Measurements from ENCODE around the gene BTN1A1. TPM values are rescaled to one million over a fixed set of nuclear protein-coding genes. Genes with fewer than 3 reads are reported as not detected.
"Not testable (repeated sequence)": the region's sequence is repeated elsewhere in the genome, so short reads cannot be mapped to it uniquely, and the experiment has no call there.

The BTN1A1 gene, protein sequence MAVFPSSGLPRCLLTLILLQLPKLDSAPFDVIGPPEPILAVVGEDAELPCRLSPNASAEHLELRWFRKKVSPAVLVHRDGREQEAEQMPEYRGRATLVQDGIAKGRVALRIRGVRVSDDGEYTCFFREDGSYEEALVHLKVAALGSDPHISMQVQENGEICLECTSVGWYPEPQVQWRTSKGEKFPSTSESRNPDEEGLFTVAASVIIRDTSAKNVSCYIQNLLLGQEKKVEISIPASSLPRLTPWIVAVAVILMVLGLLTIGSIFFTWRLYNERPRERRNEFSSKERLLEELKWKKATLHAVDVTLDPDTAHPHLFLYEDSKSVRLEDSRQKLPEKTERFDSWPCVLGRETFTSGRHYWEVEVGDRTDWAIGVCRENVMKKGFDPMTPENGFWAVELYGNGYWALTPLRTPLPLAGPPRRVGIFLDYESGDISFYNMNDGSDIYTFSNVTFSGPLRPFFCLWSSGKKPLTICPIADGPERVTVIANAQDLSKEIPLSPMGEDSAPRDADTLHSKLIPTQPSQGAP
- not detected for total RNA-seq

DNA sequence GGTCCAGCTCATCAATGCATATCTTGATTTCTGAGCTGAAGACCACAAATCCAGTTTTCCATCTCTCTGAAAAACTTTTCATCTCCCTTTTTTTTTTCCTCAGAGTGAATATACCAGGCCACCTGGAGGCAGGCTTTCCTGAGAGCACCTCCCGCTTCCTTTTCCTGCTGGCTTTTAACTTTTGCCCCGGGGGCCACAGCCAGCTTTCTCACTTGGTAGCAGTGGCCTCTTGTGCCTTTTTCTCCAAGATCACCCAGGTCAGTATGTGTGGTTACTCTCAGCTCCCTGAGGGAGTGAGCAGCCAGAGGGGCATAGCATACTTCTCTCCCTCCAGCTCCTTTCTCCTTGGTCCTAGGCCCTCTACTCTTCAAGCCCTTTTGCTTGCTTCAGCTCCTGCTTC, at the start of gene BTN1A1:
TSS of gene BTN1A1 (plus strand) at position 202 of the 400 bp plus-strand sequence. CDS start 984 bp downstream, outside the sequence.
- H3K27ac Mint-ChIP-seq, result no peak within 1 kb of the TSS
- no peaks in the 10 kb centered on the region for H3K9me3 Mint-ChIP-seq (ENCODE audit: low read depth)
- CTCF ChIA-PET, result interaction anchor here (0.8 kb wide), 1 partner anchor 10 kb away, joined by 4 read pairs; no protein-coding TSS in a partner anchor
- no peak within 1 kb of the TSS for H3K4me3 Mint-ChIP-seq
- H3K36me3 Mint-ChIP-seq, result no peaks in the 10 kb centered on the region
- DNase-seq, result no peak
- H3K27me3 Mint-ChIP-seq, result peaks cover 40% of the 10 kb centered on the region
- ATAC-seq, result no peak
- H3K4me1 Mint-ChIP-seq, result peaks cover 10% of the 10 kb centered on the region

DNA sequence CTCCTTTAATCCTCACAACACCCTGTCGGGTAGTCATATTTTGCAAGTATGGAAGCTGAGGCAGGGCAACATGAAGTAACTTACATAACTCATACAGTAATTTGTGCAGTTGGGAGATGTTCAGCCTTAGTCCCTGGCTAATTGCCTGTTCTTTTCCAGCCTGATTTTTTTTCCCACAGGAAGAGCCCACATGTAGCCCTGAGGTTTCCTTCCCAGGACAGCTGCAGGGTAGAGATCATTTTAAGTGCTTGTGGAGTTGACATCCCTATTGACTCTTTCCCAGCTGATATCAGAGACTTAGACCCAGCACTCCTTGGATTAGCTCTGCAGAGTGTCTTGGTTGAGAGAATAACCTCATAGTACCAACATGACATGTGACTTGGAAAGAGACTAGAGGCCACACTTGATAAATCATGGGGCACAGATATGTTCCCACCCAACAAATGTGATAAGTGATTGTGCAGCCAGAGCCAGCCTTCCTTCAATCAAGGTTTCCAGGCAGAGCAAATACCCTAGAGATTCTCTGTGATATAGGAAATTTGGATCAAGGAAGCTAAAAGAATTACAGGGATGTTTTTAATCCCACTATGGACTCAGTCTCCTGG, 47.4 kb upstream of the BTN1A1 start:
- CTCF ChIA-PET, result interaction anchor here (1.0 kb wide), 1 partner anchor 21 kb away, joined by 3 read pairs; no protein-coding TSS in a partner anchor
- ATAC-seq (no peak), DNase-seq (no peak)
- Mint-ChIP-seq H3K9me3 (ENCODE audit: low read depth) (no peaks in the 10 kb centered on the region), H3K36me3 (peaks cover 30% of the 10 kb centered on the region), H3K27me3 (no peaks in the 10 kb centered on the region), H3K27ac (no peak overlapping the region), H3K4me3 (no peak overlapping the region), H3K4me1 (peaks cover 18% of the 10 kb centered on the region)

DNA sequence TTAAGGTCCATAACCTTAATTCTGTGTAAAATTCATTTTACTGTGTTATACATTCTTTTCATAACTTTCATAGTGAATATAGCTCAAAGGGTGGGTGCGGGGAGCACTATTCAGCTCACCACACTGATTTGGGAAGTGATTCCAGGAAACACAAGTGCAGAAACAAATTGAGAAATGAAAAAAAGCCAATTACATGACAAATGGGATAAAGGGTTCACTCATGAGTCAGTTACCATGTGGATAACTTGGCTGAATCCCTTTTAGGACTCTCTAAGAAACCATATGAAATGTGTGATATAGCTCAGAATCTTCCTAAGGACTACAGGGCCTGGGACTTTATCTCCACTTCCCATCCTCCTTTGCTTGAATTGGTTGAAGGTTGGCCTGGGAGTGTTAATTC, 45.5 kb upstream of the BTN1A1 start:
- no peak for ATAC-seq
- Mint-ChIP-seq H3K27me3 (no peaks in the 10 kb centered on the region), H3K36me3 (peaks cover 22% of the 10 kb centered on the region)

DNA sequence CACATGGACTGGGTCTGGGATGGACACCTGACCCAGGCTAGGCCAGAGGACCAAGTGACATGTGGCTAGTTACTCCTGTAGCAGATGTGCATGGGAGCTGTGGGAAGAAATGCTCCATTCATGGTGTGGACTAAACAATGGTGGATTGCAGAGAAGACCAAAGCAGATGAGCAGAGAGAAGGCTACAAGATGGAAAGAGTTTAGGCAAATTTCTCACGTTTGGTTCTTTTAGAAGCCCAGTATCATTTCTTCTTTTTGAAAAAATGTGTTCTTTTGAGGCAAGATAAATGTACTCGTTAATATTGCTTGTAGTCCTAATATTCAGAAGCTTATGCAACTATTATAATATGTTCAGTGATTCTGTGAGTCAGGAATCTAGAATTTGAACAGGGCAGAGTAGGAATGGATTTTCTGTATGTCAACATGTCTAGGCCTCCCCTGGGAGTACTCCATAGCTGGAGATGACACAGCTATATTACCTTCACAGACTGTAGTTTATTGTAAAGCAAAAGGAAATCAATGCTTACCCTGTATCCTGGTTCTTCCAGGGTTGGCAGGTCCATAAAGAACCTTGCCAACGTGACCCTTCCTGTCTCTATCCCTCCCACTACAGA, 44.6 kb upstream of the BTN1A1 start:
- no peak for ATAC-seq
- no peaks in the 10 kb centered on the region for H3K27me3 Mint-ChIP-seq
- DNase-seq, result no peak
- no peak overlapping the region for H3K4me3 Mint-ChIP-seq
- peaks cover 24% of the 10 kb centered on the region for H3K36me3 Mint-ChIP-seq
- CTCF ChIA-PET, result interaction anchor here (0.5 to 1.5 kb wide), 2 partner anchors 107 to 113 kb away, joined by 3 to 5 read pairs; no protein-coding TSS in a partner anchor
- H3K4me1 Mint-ChIP-seq, result peaks cover 32% of the 10 kb centered on the region
- H3K27ac Mint-ChIP-seq, result no peak overlapping the region
- H3K9me3 Mint-ChIP-seq (ENCODE audit: low read depth), result no peaks in the 10 kb centered on the region

More for the DNA sequence above, 45.5 kb upstream of the BTN1A1 start:
- CTCF ChIA-PET, result interaction anchor here (1.0 to 1.5 kb wide), 2 partner anchors 10 to 113 kb away, joined by 3 to 5 read pairs; no protein-coding TSS in a partner anchor
- H3K4me3 Mint-ChIP-seq, result no peak overlapping the region
- peaks cover 24% of the 10 kb centered on the region for H3K4me1 Mint-ChIP-seq
- no peaks in the 10 kb centered on the region for H3K9me3 Mint-ChIP-seq (ENCODE audit: low read depth)
- no peak overlapping the region for H3K27ac Mint-ChIP-seq
- no peak for DNase-seq

DNA sequence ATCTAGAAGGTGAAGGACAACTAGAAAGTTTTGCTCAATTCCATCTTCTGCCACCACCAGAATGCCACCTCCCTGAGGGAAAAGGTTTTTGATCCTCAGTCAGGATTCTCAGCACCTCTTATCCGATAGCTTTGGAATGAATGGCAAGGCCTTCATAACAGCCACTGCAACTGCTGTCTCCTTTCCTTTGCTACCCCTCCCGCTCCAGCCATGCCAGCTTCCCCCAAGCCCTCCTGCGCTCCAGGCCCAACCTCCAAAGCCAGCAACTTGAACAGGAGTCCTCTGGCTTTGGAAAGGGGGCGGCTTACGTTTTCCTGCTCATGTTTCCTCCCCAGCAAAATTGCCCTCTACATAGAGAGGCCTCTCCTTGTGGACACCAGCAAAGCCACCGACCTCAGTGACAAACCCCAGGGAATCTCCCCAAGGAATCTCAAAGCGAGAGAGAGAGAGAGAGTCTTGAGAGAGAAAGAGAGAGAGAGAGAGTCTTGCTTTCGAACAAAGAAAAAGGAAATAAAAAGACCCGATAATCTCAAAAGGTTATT, 42.8 kb upstream of the BTN1A1 start:
- H3K36me3 Mint-ChIP-seq, result peaks cover 28% of the 10 kb centered on the region
- peak overlapping the region; percentile 92 for H3K27ac Mint-ChIP-seq
- peak; percentile 26 for ATAC-seq
- no peaks in the 10 kb centered on the region for H3K9me3 Mint-ChIP-seq (ENCODE audit: low read depth)
- DNase-seq, result no peak
- H3K4me1 Mint-ChIP-seq, result peaks cover 45% of the 10 kb centered on the region
- H3K4me3 Mint-ChIP-seq, result peak overlapping the region; percentile 89
- H3K27me3 Mint-ChIP-seq, result no peaks in the 10 kb centered on the region
- CTCF ChIA-PET, result interaction anchor here (1.3 kb wide), 1 partner anchor 38 kb away, joined by 4 read pairs; no protein-coding TSS in a partner anchor

DNA sequence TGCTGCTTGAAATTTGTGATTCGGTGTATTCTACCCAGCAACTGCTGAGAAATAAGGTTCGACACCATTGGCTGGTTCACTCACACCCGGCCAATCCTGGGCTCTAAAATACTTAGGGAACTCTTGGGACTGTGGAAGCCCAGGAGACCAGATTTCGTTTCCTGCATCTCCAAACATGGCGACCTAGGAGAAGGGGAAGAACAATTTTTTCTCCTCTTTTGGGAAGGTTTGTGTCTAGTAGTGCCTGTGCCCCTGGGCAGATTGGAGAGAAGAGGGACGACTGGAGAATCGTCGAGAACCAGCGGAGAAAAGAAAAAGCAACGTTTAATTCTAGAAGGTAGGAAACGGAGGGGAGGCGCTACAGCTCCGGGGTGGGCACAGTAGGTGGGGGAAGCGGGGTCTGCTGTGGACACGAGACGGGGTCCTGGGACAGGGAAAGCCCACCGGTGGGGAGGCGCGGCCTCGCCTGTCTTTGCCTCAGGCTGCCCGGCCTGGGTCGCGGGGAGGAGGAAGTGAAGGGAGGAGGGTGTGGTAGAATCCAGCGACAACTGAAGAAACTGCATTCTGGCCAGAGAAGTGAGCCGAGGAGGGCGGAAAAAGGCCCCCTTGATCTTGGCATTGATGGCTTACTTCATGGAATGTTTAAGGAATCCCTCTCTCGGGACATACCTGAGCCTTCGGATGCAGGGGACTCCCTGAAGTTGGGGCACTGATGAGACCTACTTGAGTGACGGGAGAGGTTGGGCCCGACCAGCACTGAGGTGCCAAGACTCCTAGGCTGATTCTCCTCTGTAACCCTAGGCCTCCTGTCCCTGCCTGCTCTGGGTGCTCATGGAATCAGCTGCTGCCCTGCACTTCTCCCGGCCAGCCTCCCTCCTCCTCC, 42.1 kb upstream of the BTN1A1 start, which contains the start of gene BTN2A1:
TSS of gene BTN2A1 (plus strand) at position 150 of the 883 bp plus-strand sequence. CDS start at position 832, 682 bp downstream.
- ATAC-seq, result peak; percentile 98

DNA sequence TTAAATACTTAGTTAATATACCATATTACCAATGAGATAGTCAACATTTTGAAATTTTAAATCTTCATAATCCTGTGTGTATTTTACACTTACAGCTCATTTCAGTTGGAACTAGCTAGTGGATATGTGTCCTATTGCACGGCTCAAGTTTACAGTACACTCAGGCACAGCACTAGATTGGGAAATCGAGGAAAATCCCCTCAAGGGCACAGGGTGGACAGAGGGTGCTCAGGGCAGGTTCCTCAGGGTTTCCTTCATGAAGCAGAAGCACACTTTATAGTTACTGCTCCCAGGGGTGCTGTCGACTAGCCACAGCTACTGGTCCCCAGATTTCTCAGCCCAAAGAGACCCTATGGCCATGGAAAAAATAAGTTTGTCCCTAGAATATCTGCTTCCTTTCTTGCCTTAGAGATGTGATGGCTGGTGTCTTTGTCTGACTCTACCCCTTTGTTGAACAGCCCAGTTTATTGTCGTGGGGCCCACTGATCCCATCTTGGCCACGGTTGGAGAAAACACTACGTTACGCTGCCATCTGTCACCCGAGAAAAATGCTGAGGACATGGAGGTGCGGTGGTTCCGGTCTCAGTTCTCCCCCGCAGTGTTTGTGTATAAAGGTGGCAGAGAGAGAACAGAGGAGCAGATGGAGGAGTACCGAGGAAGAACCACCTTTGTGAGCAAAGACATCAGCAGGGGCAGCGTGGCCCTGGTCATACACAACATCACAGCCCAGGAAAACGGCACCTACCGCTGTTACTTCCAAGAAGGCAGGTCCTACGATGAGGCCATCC, 40.9 kb upstream of the BTN1A1 start:
- ATAC-seq (no peak), DNase-seq (no peak)
- Mint-ChIP-seq H3K9me3 (ENCODE audit: low read depth) (no peaks in the 10 kb centered on the region), H3K27ac (peak overlapping the region; percentile 21), H3K4me3 (peak overlapping the region; percentile 55), H3K27me3 (no peaks in the 10 kb centered on the region), H3K36me3 (peaks cover 42% of the 10 kb centered on the region), H3K4me1 (peaks cover 53% of the 10 kb centered on the region)
- CTCF ChIA-PET, result no interaction called here

More for the DNA sequence above, 42.1 kb upstream of the BTN1A1 start, which contains the start of gene BTN2A1:
- Mint-ChIP-seq H3K27me3 (no peaks in the 10 kb centered on the region), H3K9me3 (ENCODE audit: low read depth) (no peaks in the 10 kb centered on the region), H3K36me3 (peaks cover 31% of the 10 kb centered on the region), H3K4me3 (peak within 1 kb of the TSS; percentile 89), H3K4me1 (peaks cover 46% of the 10 kb centered on the region), H3K27ac (peak within 1 kb of the TSS; percentile 92)
- DNase-seq, result peak; percentile 83
- CTCF ChIA-PET, result interaction anchor here (1.3 kb wide), 1 partner anchor 38 kb away, joined by 4 read pairs; no protein-coding TSS in a partner anchor

DNA sequence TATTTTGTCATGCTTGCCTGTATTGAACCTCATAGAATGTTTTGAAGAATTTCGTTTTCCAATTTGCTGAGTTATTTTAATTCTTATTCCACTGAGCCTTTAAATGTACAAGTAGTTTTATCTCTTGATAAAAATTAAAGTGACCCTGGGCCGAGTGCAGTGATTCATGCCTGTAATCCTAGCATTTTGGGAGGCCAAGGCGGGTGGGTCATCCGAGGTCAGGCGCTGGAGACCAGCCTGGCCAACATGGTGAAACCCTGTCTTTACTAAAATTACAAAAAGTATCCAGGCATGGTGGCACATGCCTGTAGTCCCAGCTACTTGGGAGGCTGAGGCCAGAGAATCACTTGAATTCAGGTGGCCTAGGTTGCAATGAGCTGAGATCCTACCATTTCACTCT, 38.8 kb upstream of the BTN1A1 start:
- H3K27ac Mint-ChIP-seq; DNase-seq; H3K4me3 Mint-ChIP-seq; ATAC-seq; H3K27me3 Mint-ChIP-seq; CTCF ChIA-PET; H3K9me3 Mint-ChIP-seq (ENCODE audit: low read depth): not testable (repeated sequence)
- peaks cover 61% of the 10 kb centered on the region for H3K4me1 Mint-ChIP-seq
- H3K36me3 Mint-ChIP-seq, result peaks cover 60% of the 10 kb centered on the region

DNA sequence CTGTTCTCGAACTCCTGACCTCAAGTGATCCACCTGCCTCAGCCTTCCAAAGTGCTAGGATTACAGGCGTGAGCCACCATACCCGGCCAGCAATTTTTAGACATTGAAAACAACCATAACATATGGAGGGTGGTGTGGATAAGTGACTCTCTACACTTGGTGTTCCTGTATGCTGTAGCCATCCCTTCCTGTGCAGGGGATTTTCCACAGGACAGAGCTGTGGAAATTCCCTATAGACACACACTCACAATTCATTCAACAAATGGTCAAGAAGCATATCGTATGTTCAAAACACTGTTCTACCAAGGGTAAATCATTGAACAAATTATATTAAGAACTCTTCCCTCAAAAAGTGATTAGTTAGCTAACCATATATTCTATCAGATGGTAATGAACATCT, 36.1 kb upstream of the BTN1A1 start:
- DNase-seq (no peak), ATAC-seq (no peak)
- Mint-ChIP-seq H3K27me3 (no peaks in the 10 kb centered on the region), H3K4me3 (no peak overlapping the region), H3K4me1 (peaks cover 45% of the 10 kb centered on the region), H3K27ac (peak overlapping the region; percentile 50), H3K36me3 (peaks cover 83% of the 10 kb centered on the region), H3K9me3 (ENCODE audit: low read depth) (no peaks in the 10 kb centered on the region)
- CTCF ChIA-PET, result no interaction called here

DNA sequence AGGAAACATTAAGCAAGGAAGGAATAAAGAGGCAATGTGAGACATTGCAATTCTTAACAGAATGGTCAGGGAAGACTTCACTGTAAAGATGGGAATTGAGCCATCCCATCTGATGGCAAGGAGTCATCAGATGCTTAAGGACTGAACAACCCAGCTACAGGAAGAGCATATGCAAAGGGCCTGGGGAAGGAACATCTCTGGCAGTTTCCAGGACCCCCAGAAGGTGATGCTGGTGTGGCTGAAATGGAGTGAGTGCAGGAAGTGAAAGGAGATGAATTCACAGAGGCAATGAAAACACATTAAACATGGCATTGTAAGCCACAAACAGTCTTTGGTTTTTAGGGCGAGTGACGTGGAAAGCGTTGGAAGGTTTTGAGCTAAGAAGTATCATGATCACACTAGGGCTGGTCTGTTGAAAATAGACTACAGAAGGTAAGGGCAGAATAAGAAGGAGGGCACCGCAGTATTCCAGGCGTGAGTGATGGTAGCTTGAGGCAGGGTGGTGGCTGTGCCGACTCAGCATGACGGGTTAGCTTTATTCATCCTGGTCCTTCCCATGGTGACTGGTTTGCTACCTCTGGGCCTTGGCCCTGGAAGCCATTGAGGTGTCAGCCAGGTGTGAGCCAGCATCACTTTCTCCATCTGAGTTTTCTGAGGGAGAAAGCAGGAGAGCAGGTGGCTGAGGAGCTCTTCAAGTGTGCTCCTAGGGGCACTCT, 35.5 kb upstream of the BTN1A1 start:
- H3K27ac Mint-ChIP-seq, result peak overlapping the region; percentile 50
- CTCF ChIA-PET, result no interaction called here
- H3K4me3 Mint-ChIP-seq, result no peak overlapping the region
- H3K36me3 Mint-ChIP-seq, result peaks cover 83% of the 10 kb centered on the region
- ATAC-seq, result no peak
- H3K4me1 Mint-ChIP-seq, result peaks cover 39% of the 10 kb centered on the region
- H3K9me3 Mint-ChIP-seq (ENCODE audit: low read depth), result no peaks in the 10 kb centered on the region
- no peaks in the 10 kb centered on the region for H3K27me3 Mint-ChIP-seq
- no peak for DNase-seq

DNA sequence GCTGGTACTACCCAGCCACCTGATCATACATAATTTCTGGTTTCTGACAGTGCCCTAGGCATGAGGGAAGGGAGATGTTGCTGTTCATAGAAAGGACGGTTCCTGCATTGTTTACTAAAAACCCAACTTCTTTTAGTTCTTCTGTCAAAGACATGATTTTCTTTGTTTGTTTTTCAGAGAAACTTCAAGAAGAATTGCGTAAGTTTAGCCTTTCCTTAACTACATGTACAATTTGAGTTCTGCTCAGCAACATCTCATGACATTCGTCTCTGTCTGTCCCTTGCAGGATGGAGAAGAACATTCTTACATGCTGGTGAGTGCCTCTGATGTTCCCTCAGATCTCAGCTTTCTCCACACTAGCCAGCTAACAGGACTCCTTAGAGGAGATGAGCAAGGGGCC, 34.3 kb upstream of the BTN1A1 start:
- H3K36me3 Mint-ChIP-seq, result peaks cover 80% of the 10 kb centered on the region
- H3K9me3 Mint-ChIP-seq (ENCODE audit: low read depth), result no peaks in the 10 kb centered on the region
- H3K4me1 Mint-ChIP-seq, result peaks cover 27% of the 10 kb centered on the region
- H3K27me3 Mint-ChIP-seq, result no peaks in the 10 kb centered on the region
- no peak for DNase-seq
- CTCF ChIA-PET, result no interaction called here
- no peak overlapping the region for H3K27ac Mint-ChIP-seq
- no peak overlapping the region for H3K4me3 Mint-ChIP-seq
- ATAC-seq, result no peak
